GM10248 (cell line): Measurements from ENCODE around the gene TIMMDC1.
"Not testable (repeated sequence)": the region's sequence is repeated elsewhere in the genome, so short reads cannot be mapped to it uniquely, and the experiment has no call there.

Source experiments
- CTCF ChIA-PET: fragments of 300-600 bp; sonication (Branson Sonifier 250); formaldehyde crosslinking; extraction: SDS; loops from one replicate; lab custom pipeline; 2021; ENCODE audit warnings: antibody characterized with exemption; lab: Yijun Ruan, JAX
- POLR2A ChIA-PET: fragments of 350-650 bp; sonication (Branson Sonifier 250); formaldehyde crosslinking; extraction: SDS; loops from one replicate; lab custom pipeline; 2020; ENCODE audit warnings: antibody characterized with exemption; lab: Yijun Ruan, JAX
- DNase-seq: peaks from one replicate; pipeline ENCODE4 v3.0.0; 2012; ENCODE audit errors: extremely low spot score
- CTCF ChIP-seq: IDR thresholded peaks from 2 replicates; pipeline ENCODE4 v1.5.1; 2012; ENCODE audit warnings: mild to moderate bottlenecking, low read depth; ENCODE audit errors: extremely low read depth, missing control alignments, control extremely low read depth

TIMMDC1 gene

GRCh38 chr3:119547227-119547626, 48.9 kb downstream of the TIMMDC1 start:
- ChIA-PET CTCF (no interaction called here), POLR2A (interaction anchor here (1.2 kb wide), 1 partner anchor 11 kb away, joined by 5 read pairs; no protein-coding TSS in a partner anchor)
- TF ChIP-seq CTCF: no peak
- no peak for DNase-seq

GRCh38 chr3:119548341-119548740, 50.0 kb downstream of the TIMMDC1 start:
- ChIA-PET CTCF (interaction anchor here (1.3 kb wide), 1 partner anchor 9 kb away, joined by 3 read pairs; no protein-coding TSS in a partner anchor), POLR2A (no interaction called here)
- TF ChIP-seq CTCF: no peak
- no peak for DNase-seq

- CTCF ChIA-PET: interaction anchor here (0.6 to 2.6 kb wide), 9 partner anchors 8 to 129 kb away, joined by 3 to 20 read pairs (median 3); partner anchors contain the start of genes CD80 and COX17
- no peak for DNase-seq
- TF ChIP-seq CTCF: no peak
- POLR2A ChIA-PET: interaction anchor here (0.6 to 1.4 kb wide), 3 partner anchors 12 to 448 kb away, joined by 3 to 10 read pairs (median 5); no protein-coding TSS in a partner anchor
Measured at GRCh38 chr3:119550192-119550910, 52.0 kb downstream of the TIMMDC1 start.

GRCh38 chr3:119551598-119551997, 53.3 kb downstream of the TIMMDC1 start:
- CTCF ChIA-PET: interaction anchor here (0.8 to 2.6 kb wide), 4 partner anchors 8 to 69 kb away, joined by 3 to 20 read pairs (median 5); partner anchors contain the start of gene CD80
- no peak for TF ChIP-seq CTCF
- POLR2A ChIA-PET: interaction anchor here (0.6 to 0.9 kb wide), 3 partner anchors 58 to 87 kb away, joined by 5 to 6 read pairs (median 6); no protein-coding TSS in a partner anchor

GRCh38 chr3:119552928-119553327, 54.6 kb downstream of the TIMMDC1 start:
- POLR2A ChIA-PET: interaction anchor here (1.3 kb wide), 1 partner anchor 29 kb away, joined by 3 read pairs; no protein-coding TSS in a partner anchor
- CTCF ChIA-PET: interaction anchor here (0.7 to 1.2 kb wide), 2 partner anchors 98 to 128 kb away, joined by 3 read pairs; no protein-coding TSS in a partner anchor

More at GRCh38 chr3:119551598-119551997, 53.3 kb downstream of the TIMMDC1 start:
- DNase-seq: no peak

GRCh38 chr3:119553823-119554415, 55.6 kb downstream of the TIMMDC1 start:
- ChIA-PET CTCF (interaction anchor here (0.9 to 1.2 kb wide), 2 partner anchors 11 to 127 kb away, joined by 3 to 4 read pairs; no protein-coding TSS in a partner anchor), POLR2A (interaction anchor here (0.6 to 1.0 kb wide), 2 partner anchors 53 to 59 kb away, joined by 3 read pairs; no protein-coding TSS in a partner anchor)
- DNase-seq: no peak
- TF ChIP-seq CTCF: no peak

More at GRCh38 chr3:119552928-119553327, 54.6 kb downstream of the TIMMDC1 start:
- not testable (repeated sequence) for DNase-seq
